ENCODE results near the gene USP9X. TPM values are rescaled to one million over a fixed set of nuclear protein-coding genes. Genes with fewer than 3 reads are reported as not detected.

Gene USP9X
- total RNA-seq, 1 experiment from 2014 or later: 89.2 TPM

- CTCF ChIA-PET: no interaction called here
- H3K27ac Mint-ChIP-seq (ENCODE audit: unreplicated experiment): no peak overlapping the region
- no peak overlapping the region for H3K4me3 Mint-ChIP-seq (ENCODE audit: low read depth, unreplicated experiment)
- H3K36me3 Mint-ChIP-seq (ENCODE audit: insufficient read depth, unreplicated experiment): peaks cover 20% of the 10 kb centered on the region
- peaks cover 7% of the 10 kb centered on the region for H3K4me1 Mint-ChIP-seq (ENCODE audit: low read depth, unreplicated experiment)
- H3K27me3 Mint-ChIP-seq (ENCODE audit: unreplicated experiment): no peaks in the 10 kb centered on the region
- BruUV-seq (replicated peaks): no TSS peak
- H3K9me3 Mint-ChIP-seq (ENCODE audit: low read depth, unreplicated experiment): no peaks in the 10 kb centered on the region
- intact Hi-C loops (cut with micrococcal nuclease; ENCODE audit: unreplicated experiment): no loop called here
- TF ChIP-seq CTCF (IDR thresholded peaks at IDR 0.05; ENCODE audit: unreplicated experiment): no peak
- no peak for DNase-seq
Observed at GRCh38 chrX:41236629-41237028, 151.4 kb downstream of the USP9X start.

- Mint-ChIP-seq H3K27me3 (ENCODE audit: unreplicated experiment) (no peaks in the 10 kb centered on the region), H3K36me3 (ENCODE audit: insufficient read depth, unreplicated experiment) (no peaks in the 10 kb centered on the region), H3K4me3 (ENCODE audit: low read depth, unreplicated experiment) (no peak overlapping the region), H3K9me3 (ENCODE audit: low read depth, unreplicated experiment) (no peaks in the 10 kb centered on the region), H3K4me1 (ENCODE audit: low read depth, unreplicated experiment) (peaks cover 7% of the 10 kb centered on the region), H3K27ac (ENCODE audit: unreplicated experiment) (no peak overlapping the region)
- no peak for DNase-seq
- intact Hi-C loops (cut with micrococcal nuclease; ENCODE audit: unreplicated experiment): no loop called here
- CTCF ChIA-PET: no interaction called here
- no TSS peak for BruUV-seq (replicated peaks)
- no peak for TF ChIP-seq CTCF (IDR thresholded peaks at IDR 0.05; ENCODE audit: unreplicated experiment)
Observed at GRCh38 chrX:41240509-41240908, 155.3 kb downstream of the USP9X start.

GRCh38 chrX:41241962-41242361 lies 156.7 kb downstream of the USP9X start:
- no TSS peak for BruUV-seq (replicated peaks)
- H3K4me1 Mint-ChIP-seq (ENCODE audit: low read depth, unreplicated experiment): peaks cover 7% of the 10 kb centered on the region
- H3K9me3 Mint-ChIP-seq (ENCODE audit: low read depth, unreplicated experiment): no peaks in the 10 kb centered on the region
- intact Hi-C loops (cut with micrococcal nuclease; ENCODE audit: unreplicated experiment): no loop called here
- no peaks in the 10 kb centered on the region for H3K27me3 Mint-ChIP-seq (ENCODE audit: unreplicated experiment)
- H3K36me3 Mint-ChIP-seq (ENCODE audit: insufficient read depth, unreplicated experiment): no peaks in the 10 kb centered on the region
- CTCF ChIA-PET: no interaction called here
- no peak for DNase-seq
- no peak overlapping the region for H3K4me3 Mint-ChIP-seq (ENCODE audit: low read depth, unreplicated experiment)
- TF ChIP-seq CTCF (IDR thresholded peaks at IDR 0.05; ENCODE audit: unreplicated experiment): no peak
- H3K27ac Mint-ChIP-seq (ENCODE audit: unreplicated experiment): no peak overlapping the region

GRCh38 chrX:41245641-41246040 lies 160.4 kb downstream of the USP9X start:
- no peaks in the 10 kb centered on the region for H3K9me3 Mint-ChIP-seq (ENCODE audit: low read depth, unreplicated experiment)
- BruUV-seq (replicated peaks): no TSS peak
- intact Hi-C loops (cut with micrococcal nuclease; ENCODE audit: unreplicated experiment): no loop called here
- no peaks in the 10 kb centered on the region for H3K27me3 Mint-ChIP-seq (ENCODE audit: unreplicated experiment)
- no peak overlapping the region for H3K4me3 Mint-ChIP-seq (ENCODE audit: low read depth, unreplicated experiment)
- DNase-seq: no peak
- no peaks in the 10 kb centered on the region for H3K36me3 Mint-ChIP-seq (ENCODE audit: insufficient read depth, unreplicated experiment)
- no peak overlapping the region for H3K27ac Mint-ChIP-seq (ENCODE audit: unreplicated experiment)
- no peak for TF ChIP-seq CTCF (IDR thresholded peaks at IDR 0.05; ENCODE audit: unreplicated experiment)
- H3K4me1 Mint-ChIP-seq (ENCODE audit: low read depth, unreplicated experiment): no peaks in the 10 kb centered on the region
- CTCF ChIA-PET: no interaction called here

- Mint-ChIP-seq H3K27ac (ENCODE audit: unreplicated experiment) (no peak overlapping the region), H3K9me3 (ENCODE audit: low read depth, unreplicated experiment) (no peaks in the 10 kb centered on the region), H3K4me1 (ENCODE audit: low read depth, unreplicated experiment) (peaks cover 11% of the 10 kb centered on the region), H3K4me3 (ENCODE audit: low read depth, unreplicated experiment) (no peak overlapping the region), H3K36me3 (ENCODE audit: insufficient read depth, unreplicated experiment) (peaks cover 5% of the 10 kb centered on the region), H3K27me3 (ENCODE audit: unreplicated experiment) (no peaks in the 10 kb centered on the region)
- DNase-seq: no peak
- BruUV-seq (replicated peaks): no TSS peak
- intact Hi-C loops (cut with micrococcal nuclease; ENCODE audit: unreplicated experiment): no loop called here
- no peak for TF ChIP-seq CTCF (IDR thresholded peaks at IDR 0.05; ENCODE audit: unreplicated experiment)
- CTCF ChIA-PET: no interaction called here
Observed at GRCh38 chrX:41250867-41251266, 165.6 kb downstream of the USP9X start.

All from Calu3 (cell line).